NCI-H446 (cell line): Measurements from ENCODE around the gene FBXO48.

Source experiments
- DNase-seq, 2 experiments: peaks; one replicate each; lab custom pipeline; 2025; lab: John Stamatoyannopoulos, UW

Gene FBXO48

GRCh38 chr2:68412127-68412819 lies 54.8 kb downstream of the FBXO48 start:
- no peak for DNase-seq

- DNase-seq, result no peak
Observed at GRCh38 chr2:68411397-68412126, 55.5 kb downstream of the FBXO48 start.
